Measurements from ENCODE around the gene UROC1.

UROC1 gene

GRCh38 chr3:126517291-126517951 is at the start of gene UROC1:
TSS of gene UROC1 (minus strand) at chr3:126517773. CDS start at chr3:126517719, 54 bp downstream.
- H3K4me3 ChIP-seq (ENCODE audit: low read depth, low read length) = no peak within 1 kb of the TSS

DNA sequence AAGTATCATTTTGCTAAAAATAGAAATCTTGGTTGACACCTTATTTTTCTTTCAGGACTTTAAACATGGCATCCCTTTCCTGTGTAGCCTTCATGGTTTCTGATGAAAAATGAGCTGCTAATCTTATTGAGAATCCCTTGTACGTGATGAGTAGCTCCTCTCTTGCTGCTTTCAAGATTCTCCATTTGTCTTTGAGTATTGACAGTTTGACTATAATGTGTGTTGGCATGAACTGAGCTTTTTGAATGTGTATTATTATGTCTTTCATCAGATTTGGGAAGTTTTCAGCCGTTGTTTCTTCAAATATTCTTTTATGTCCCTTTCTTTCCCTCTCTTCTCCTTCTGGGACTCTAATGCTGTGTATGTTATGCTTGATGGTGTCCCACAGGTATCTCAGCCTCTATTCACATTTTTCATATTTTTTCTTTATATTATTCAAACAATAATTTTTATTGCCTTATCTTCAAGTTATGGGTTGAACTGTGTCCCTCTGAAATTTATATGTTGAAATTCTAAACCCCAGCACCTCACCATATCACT is 45.2 kb upstream of the UROC1 start:
- no peak overlapping the region for H3K4me3 ChIP-seq (ENCODE audit: low read depth, low read length)
- TF ChIP-seq CTCF (IDR thresholded peaks at IDR 0.05; ENCODE audit: low read depth, low read length) = no peak
- in situ Hi-C loops (cut with HindIII; ENCODE audit: low sequenced_read_pairs) = no loop called here

More at GRCh38 chr3:126517291-126517951, at the start of gene UROC1:
- in situ Hi-C loops (cut with HindIII; ENCODE audit: low sequenced_read_pairs) = no loop called here
- no peak for TF ChIP-seq CTCF (IDR thresholded peaks at IDR 0.05; ENCODE audit: low read depth, low read length)
- DNase-seq (ENCODE audit: low read depth, low spot score) = no peak

DNA sequence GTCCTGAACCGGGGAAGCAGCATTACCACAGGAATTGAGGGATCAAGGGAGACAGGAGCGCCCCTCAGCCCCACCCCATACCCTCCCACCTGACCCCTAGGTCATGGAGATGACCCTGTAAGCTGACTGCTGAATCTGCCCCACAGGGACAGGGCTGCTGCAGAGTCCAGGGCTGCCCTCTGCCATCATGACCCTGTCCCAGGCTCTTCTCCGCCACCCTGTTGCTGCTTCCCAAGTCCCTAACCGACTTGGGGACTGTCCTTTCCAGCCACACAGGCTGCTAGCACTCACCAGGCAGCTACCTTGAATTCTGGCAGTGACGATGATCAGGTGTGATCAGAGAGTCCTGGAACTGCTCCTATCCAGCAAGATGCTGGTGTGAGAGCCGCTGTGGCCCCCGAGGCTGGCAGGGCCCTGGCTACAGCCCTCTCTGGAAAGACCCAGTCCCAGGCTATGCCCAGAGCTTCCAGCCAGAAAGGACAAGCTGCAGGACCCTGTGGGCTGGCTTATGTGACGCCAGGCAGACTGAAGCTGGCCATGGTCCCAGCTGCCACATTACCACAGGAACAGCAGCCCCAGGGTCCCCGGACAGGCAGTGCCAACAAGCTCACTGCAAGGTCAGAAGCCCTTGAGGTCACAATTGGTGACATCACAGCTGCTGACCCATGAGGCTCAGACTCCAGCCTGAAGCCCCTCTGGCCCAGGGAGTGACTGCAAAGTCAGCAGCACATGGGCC is 40.9 kb upstream of the UROC1 start, which contains the start of gene C3orf22:
Gene C3orf22, minus strand, starts transcription at position 597 of the 736 bp plus-strand sequence. CDS start 5,542 bp downstream, outside the sequence.
- in situ Hi-C loops (cut with HindIII; ENCODE audit: low sequenced_read_pairs) = no loop called here
- DNase-seq (ENCODE audit: low read depth, low spot score) = no peak
- H3K4me3 ChIP-seq (ENCODE audit: low read depth, low read length) = no peak within 1 kb of the TSS
- no peak for TF ChIP-seq CTCF (IDR thresholded peaks at IDR 0.05; ENCODE audit: low read depth, low read length)

More for the DNA sequence above, 45.2 kb upstream of the UROC1 start:
- DNase-seq (ENCODE audit: low read depth, low spot score) = no peak

DNA sequence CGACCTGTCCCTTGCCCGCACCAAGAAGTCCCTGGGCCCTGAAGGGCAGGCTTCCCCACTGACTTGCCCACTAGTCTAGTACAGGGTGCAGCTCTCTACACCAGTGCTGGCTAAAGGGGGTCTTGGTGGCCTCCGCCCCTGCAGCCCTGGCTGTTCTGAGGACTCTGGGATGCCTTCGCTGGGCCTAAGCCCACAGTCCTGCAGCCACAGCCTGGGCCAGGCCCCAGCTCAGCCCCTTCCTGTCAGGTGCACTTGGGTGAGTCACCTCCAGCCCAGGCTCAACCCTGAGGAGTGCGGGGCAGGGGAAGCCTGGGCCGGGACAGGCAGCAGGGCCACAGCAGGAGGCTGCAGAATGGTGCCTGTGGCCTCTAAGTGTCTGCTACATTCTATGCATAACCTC is 40.2 kb upstream of the UROC1 start:
- no peak for TF ChIP-seq CTCF (IDR thresholded peaks at IDR 0.05; ENCODE audit: low read depth, low read length)
- in situ Hi-C loops (cut with HindIII; ENCODE audit: low sequenced_read_pairs) = no loop called here
- no peak for DNase-seq (ENCODE audit: low read depth, low spot score)
- no peak overlapping the region for H3K4me3 ChIP-seq (ENCODE audit: low read depth, low read length)

GRCh38 chr3:126557415-126557745 is 39.8 kb upstream of the UROC1 start:
- no peak for DNase-seq (ENCODE audit: low read depth, low spot score)

More at GRCh38 chr3:126557415-126557745, 39.8 kb upstream of the UROC1 start:
- in situ Hi-C loops (cut with HindIII; ENCODE audit: low sequenced_read_pairs) = no loop called here
- TF ChIP-seq CTCF (IDR thresholded peaks at IDR 0.05; ENCODE audit: low read depth, low read length) = no peak
- H3K4me3 ChIP-seq (ENCODE audit: low read depth, low read length) = no peak overlapping the region

Data from astrocyte of the spinal cord (primary cell).